Mesendoderm (in vitro differentiated cells): ENCODE data around the gene MAF.

Source experiments
- DNase-seq: peaks from one replicate; pipeline ENCODE4 v3.0.0; 2013
- H2AK5ac ChIP-seq: 2 replicates; pipeline ENCODE4 v1.6.1; 2013; ENCODE audit warnings: low read length, inconsistent platforms
- H2BK120ac ChIP-seq: 2 replicates; pipeline ENCODE4 v1.6.1; 2013; ENCODE audit warnings: low read depth, mild to moderate bottlenecking, low read length, moderate library complexity, mixed read lengths
- H2BK15ac ChIP-seq: replicated peaks from 2 replicates; pipeline ENCODE4 v1.6.1; 2013; ENCODE audit warnings: low read depth, mild to moderate bottlenecking, moderate library complexity
- H2BK5ac ChIP-seq: 2 replicates; pipeline ENCODE4 v1.6.1; 2013; ENCODE audit warnings: low read length, inconsistent platforms
- H3K18ac ChIP-seq: 2 replicates; pipeline ENCODE4 v1.6.1; 2013; ENCODE audit warnings: mild to moderate bottlenecking, low read length, mixed read lengths
- H3K23ac ChIP-seq: one replicate; pipeline ENCODE4 v1.6.1; 2013; ENCODE audit warnings: low read length
- H3K27ac ChIP-seq: 2 replicates; pipeline ENCODE4 v1.5.1; 2013; ENCODE audit warnings: low read depth, mild to moderate bottlenecking, inconsistent platforms, low read length, moderate library complexity
- H3K27me3 ChIP-seq: 2 replicates; pipeline ENCODE4 v1.6.1; 2013; ENCODE audit warnings: low read length, control low read depth, mild to moderate bottlenecking, inconsistent platforms; ENCODE audit not compliant: insufficient read depth, poor library complexity
- H3K36me3 ChIP-seq: 2 replicates; pipeline ENCODE4 v1.6.1; 2013; ENCODE audit warnings: low read length, inconsistent platforms; ENCODE audit not compliant: control insufficient read depth, insufficient read depth
- H3K4ac ChIP-seq: one replicate; pipeline ENCODE4 v1.6.1; 2013; ENCODE audit warnings: low read depth, mild to moderate bottlenecking, low read length, moderate library complexity
- H3K4me1 ChIP-seq: 2 replicates; pipeline ENCODE4 v1.6.1; 2013; ENCODE audit warnings: low read depth, low read length, inconsistent platforms; ENCODE audit not compliant: control insufficient read depth
- H3K4me2 ChIP-seq: 2 replicates; pipeline ENCODE4 v1.6.1; 2013; ENCODE audit warnings: low read length
- H3K4me3 ChIP-seq: 2 replicates; pipeline ENCODE4 v1.5.1; 2013; ENCODE audit warnings: mild to moderate bottlenecking, low read length
- H3K56ac ChIP-seq: one replicate; pipeline ENCODE4 v1.6.1; 2013; ENCODE audit warnings: low read length
- H3K79me1 ChIP-seq: 2 replicates; pipeline ENCODE4 v1.6.1; 2013; ENCODE audit warnings: low read length, inconsistent platforms
- H3K79me2 ChIP-seq: 2 replicates; pipeline ENCODE4 v1.6.1; 2013; ENCODE audit warnings: mild to moderate bottlenecking, low read length; ENCODE audit not compliant: control insufficient read depth, insufficient read depth
- H3K9ac ChIP-seq: 2 replicates; pipeline ENCODE4 v1.6.1; 2013; ENCODE audit warnings: low read length, inconsistent platforms
- H4K5ac ChIP-seq: one replicate; pipeline ENCODE4 v1.6.1; 2013; ENCODE audit warnings: low read length
- H4K8ac ChIP-seq: one replicate; pipeline ENCODE4 v1.6.1; 2013; ENCODE audit warnings: low read depth, mild to moderate bottlenecking, control low read depth, low read length, moderate library complexity
- WGBS: extraction: QIAGEN DNeasy Blood & Tissue Kit; methylation state at CpG from one replicate; pipeline ENCODE4 v1.1.7; 2013; ENCODE audit warnings: low lambda C conversion rate, missing lambda C conversion rate; ENCODE audit not compliant: insufficient coverage; ENCODE audit errors: extremely low coverage; 5-methylcytosine and 5-hydroxymethylcytosine counted together

MAF gene

DNA sequence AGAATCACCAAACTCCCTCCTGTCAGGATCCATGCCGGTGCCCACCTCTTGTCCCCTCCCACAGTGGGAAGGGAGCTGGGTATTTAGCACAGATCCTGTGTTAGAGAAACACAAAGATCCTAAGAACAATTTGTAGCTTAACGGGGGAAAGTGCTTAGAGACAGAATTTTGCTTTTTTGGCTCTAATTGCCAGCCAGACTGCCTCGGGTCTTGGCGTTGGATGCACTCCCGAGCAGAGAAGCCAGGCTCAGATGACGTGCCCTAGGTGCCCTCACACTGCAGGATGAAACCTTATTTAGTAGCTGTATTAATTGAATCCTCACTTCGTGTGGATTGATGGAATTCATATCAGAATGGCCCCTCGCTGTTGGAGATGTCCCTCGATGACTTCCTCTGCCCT is 22.5 kb upstream of the MAF start:
- H3K18ac ChIP-seq, result no peak overlapping the region
- H3K4me2 ChIP-seq, result no peak overlapping the region
- H4K5ac ChIP-seq, result no peak overlapping the region
- no peaks in the 10 kb centered on the region for H3K27me3 ChIP-seq
- WGBS, result no CpG with 5 or more reads among the region's 9 CpGs
- no peak overlapping the region for H3K9ac ChIP-seq
- no peak overlapping the region for H3K23ac ChIP-seq
- DNase-seq, result no peak
- no peak overlapping the region for H3K4me3 ChIP-seq
- H2BK120ac ChIP-seq, result no peak overlapping the region
- H3K4ac ChIP-seq, result no peak overlapping the region
- no peaks in the 10 kb centered on the region for H3K4me1 ChIP-seq
- no peak overlapping the region for H2AK5ac ChIP-seq
- H3K36me3 ChIP-seq, result no peaks in the 10 kb centered on the region
- no peak overlapping the region for H3K56ac ChIP-seq
- H2BK5ac ChIP-seq, result no peak overlapping the region
- H3K79me2 ChIP-seq, result no peaks in the 10 kb centered on the region
- no peak overlapping the region for H3K27ac ChIP-seq
- no peak overlapping the region for H2BK15ac ChIP-seq
- no peak overlapping the region for H4K8ac ChIP-seq
- no peaks in the 10 kb centered on the region for H3K79me1 ChIP-seq

DNA sequence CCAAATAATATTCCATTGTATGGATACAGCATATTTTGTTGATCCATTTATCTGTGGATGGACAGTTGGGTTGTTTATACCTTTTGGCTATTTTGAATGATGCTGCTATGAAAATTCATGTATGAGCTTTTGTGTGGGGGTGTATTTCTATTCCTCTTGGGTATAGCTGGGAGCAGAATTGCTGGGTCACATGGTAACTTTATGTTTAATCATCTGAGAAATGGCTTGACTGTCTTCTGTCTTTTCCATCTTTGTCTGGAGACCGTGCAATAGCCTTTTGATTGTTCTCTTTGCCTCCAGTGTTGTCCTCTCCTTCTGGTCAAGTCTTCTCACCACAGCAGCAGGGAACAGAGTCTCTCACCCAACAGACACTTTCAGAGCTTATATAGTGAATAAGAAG is 20.5 kb upstream of the MAF start:
- Histone ChIP-seq H3K4me2 (no peak overlapping the region), H3K79me2 (no peaks in the 10 kb centered on the region), H3K18ac (no peak overlapping the region), H2BK120ac (no peak overlapping the region), H3K27me3 (no peaks in the 10 kb centered on the region), H2AK5ac (no peak overlapping the region), H3K9ac (no peak overlapping the region), H3K4ac (no peak overlapping the region), H2BK5ac (no peak overlapping the region), H4K5ac (no peak overlapping the region), H3K4me1 (no peaks in the 10 kb centered on the region), H3K4me3 (no peak overlapping the region), H3K36me3 (no peaks in the 10 kb centered on the region), H2BK15ac (no peak overlapping the region), H3K27ac (no peak overlapping the region), H3K56ac (no peak overlapping the region), H3K23ac (no peak overlapping the region), H3K79me1 (no peaks in the 10 kb centered on the region), H4K8ac (no peak overlapping the region)
- DNase-seq, result no peak
- WGBS, result no CpG with 5 or more reads among the region's 1 CpG

DNA sequence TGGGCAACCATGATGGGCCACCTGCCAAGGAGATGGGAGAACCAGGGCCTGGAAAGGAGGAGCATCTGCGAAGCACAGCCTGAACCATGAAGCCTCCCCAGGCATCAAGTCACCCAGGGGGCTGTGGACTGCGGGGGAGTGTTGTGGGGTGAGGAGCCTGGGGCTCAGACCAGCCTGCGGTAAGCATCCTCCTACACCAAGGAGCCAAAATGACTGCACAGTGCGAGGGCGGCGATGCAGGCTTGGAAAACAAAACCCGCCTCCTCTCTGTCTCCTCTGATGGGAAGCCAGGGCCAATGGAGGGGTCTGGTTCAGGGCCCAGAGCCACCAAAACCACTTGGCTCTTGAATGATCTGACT is 18.1 kb upstream of the MAF start:
- no peaks in the 10 kb centered on the region for H3K27me3 ChIP-seq
- H3K4ac ChIP-seq, result no peak overlapping the region
- no peak overlapping the region for H3K18ac ChIP-seq
- H3K27ac ChIP-seq, result no peak overlapping the region
- H3K23ac ChIP-seq, result no peak overlapping the region
- H3K4me3 ChIP-seq, result no peak overlapping the region
- H2BK5ac ChIP-seq, result no peak overlapping the region
- H2AK5ac ChIP-seq, result no peak overlapping the region
- DNase-seq, result no peak
- H3K79me1 ChIP-seq, result no peaks in the 10 kb centered on the region
- no peaks in the 10 kb centered on the region for H3K79me2 ChIP-seq
- no peak overlapping the region for H3K56ac ChIP-seq
- H2BK15ac ChIP-seq, result no peak overlapping the region
- no CpG with 5 or more reads among the region's 7 CpGs for WGBS
- H2BK120ac ChIP-seq, result no peak overlapping the region
- H4K8ac ChIP-seq, result no peak overlapping the region
- H3K4me2 ChIP-seq, result no peak overlapping the region
- no peaks in the 10 kb centered on the region for H3K36me3 ChIP-seq
- H3K9ac ChIP-seq, result no peak overlapping the region
- no peak overlapping the region for H4K5ac ChIP-seq
- no peaks in the 10 kb centered on the region for H3K4me1 ChIP-seq

DNA sequence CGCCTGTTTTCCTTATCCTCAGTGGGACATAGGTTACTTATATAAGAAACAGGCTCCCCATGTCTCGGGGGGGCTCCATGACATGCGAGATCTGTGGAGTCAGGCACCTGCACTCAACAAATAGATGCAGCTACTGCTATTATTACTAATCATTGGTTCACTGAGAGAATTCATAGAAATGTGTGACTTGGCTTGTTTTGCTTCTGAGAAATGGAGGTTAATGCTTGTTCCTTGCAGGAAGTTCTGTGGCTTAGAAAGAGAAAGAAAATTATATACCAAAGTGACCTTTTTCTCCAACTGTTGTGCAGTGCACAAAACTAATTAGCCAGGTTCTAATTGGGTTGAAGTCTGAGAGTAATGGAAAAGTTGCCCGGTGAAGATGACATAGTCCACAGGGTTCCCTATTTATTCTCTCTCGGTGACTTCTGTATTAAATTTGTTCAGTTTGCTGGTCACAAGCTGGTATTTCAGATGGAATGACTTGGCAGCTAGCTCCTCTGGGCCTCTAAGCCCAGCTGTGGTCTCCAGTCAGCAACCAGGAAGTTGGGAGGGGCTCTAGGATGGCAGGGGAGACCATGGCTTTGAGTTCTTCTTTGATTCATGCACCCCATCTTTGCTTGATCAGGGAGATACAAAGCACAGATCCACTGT is 17.6 kb upstream of the MAF start:
- Histone ChIP-seq H3K4ac (no peak overlapping the region), H3K4me3 (no peak overlapping the region), H3K27ac (no peak overlapping the region), H3K27me3 (no peaks in the 10 kb centered on the region), H3K36me3 (no peaks in the 10 kb centered on the region), H3K23ac (no peak overlapping the region), H3K4me2 (no peak overlapping the region), H4K8ac (no peak overlapping the region), H3K4me1 (no peaks in the 10 kb centered on the region), H3K18ac (no peak overlapping the region), H3K79me1 (no peaks in the 10 kb centered on the region), H3K79me2 (no peaks in the 10 kb centered on the region), H3K9ac (no peak overlapping the region), H2AK5ac (no peak overlapping the region), H2BK5ac (no peak overlapping the region), H2BK120ac (no peak overlapping the region), H2BK15ac (no peak overlapping the region), H4K5ac (no peak overlapping the region), H3K56ac (no peak overlapping the region)
- WGBS, result no CpG with 5 or more reads among the region's 5 CpGs
- no peak for DNase-seq

DNA sequence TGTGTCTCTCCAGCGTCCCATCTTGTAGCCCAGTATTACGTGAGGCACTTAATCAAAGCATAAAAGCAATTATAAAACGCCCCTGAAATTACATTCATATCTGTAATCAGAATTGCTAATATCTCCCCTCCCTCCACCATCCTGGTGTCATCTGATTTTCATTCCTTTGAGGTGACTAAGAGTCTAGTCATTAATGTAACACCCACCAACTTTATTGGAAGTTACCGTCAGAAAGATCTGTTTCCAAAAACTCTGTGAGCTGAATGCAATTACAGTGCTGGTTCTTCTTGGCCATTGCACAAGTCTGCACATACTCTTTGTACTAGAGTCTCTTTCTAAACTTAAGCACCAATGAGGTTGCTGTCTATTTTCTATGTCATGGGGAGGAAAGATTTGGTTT is 12.5 kb upstream of the MAF start:
- no peak overlapping the region for H3K4me3 ChIP-seq
- no peaks in the 10 kb centered on the region for H3K4me1 ChIP-seq
- no peak overlapping the region for H3K18ac ChIP-seq
- H2BK120ac ChIP-seq, result no peak overlapping the region
- no CpG with 5 or more reads among the region's 4 CpGs for WGBS
- no peak overlapping the region for H2BK5ac ChIP-seq
- H3K4me2 ChIP-seq, result no peak overlapping the region
- H3K27ac ChIP-seq, result no peak overlapping the region
- no peaks in the 10 kb centered on the region for H3K79me2 ChIP-seq
- H3K9ac ChIP-seq, result no peak overlapping the region
- H3K36me3 ChIP-seq, result no peaks in the 10 kb centered on the region
- DNase-seq, result no peak
- no peaks in the 10 kb centered on the region for H3K79me1 ChIP-seq
- H4K8ac ChIP-seq, result no peak overlapping the region
- no peak overlapping the region for H2BK15ac ChIP-seq
- H4K5ac ChIP-seq, result no peak overlapping the region
- H3K27me3 ChIP-seq, result no peaks in the 10 kb centered on the region
- no peak overlapping the region for H3K56ac ChIP-seq
- H3K23ac ChIP-seq, result no peak overlapping the region
- H3K4ac ChIP-seq, result no peak overlapping the region
- H2AK5ac ChIP-seq, result no peak overlapping the region

DNA sequence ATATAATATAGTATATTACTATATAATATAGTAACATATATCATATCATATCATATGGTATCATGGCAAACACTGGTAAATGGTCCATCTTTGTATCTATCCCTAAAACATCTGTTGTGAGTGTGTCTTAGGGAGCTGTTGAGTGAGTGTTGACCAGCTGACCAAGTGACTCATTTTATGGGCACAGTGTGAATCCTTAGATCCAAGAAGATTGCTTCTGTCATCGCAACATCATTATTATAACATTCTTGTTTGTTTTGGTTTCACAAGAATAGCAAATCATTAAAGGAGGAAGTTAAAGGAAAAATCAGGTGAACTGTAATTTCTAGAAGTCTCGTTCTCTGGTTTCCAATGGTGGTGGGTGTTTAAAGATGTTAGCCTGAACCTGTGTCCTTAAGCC is 11.7 kb upstream of the MAF start:
- Histone ChIP-seq H3K27ac (no peak overlapping the region), H2AK5ac (no peak overlapping the region), H2BK15ac (no peak overlapping the region), H2BK5ac (no peak overlapping the region), H3K9ac (no peak overlapping the region), H3K79me2 (no peaks in the 10 kb centered on the region), H3K23ac (no peak overlapping the region), H3K56ac (no peak overlapping the region), H4K8ac (no peak overlapping the region), H3K18ac (no peak overlapping the region), H3K4me1 (peaks cover 4% of the 10 kb centered on the region), H3K36me3 (no peaks in the 10 kb centered on the region), H3K4ac (no peak overlapping the region), H3K4me2 (no peak overlapping the region), H3K27me3 (no peaks in the 10 kb centered on the region), H2BK120ac (no peak overlapping the region), H4K5ac (no peak overlapping the region), H3K4me3 (no peak overlapping the region), H3K79me1 (no peaks in the 10 kb centered on the region)
- WGBS, result no CpG with 5 or more reads among the region's 2 CpGs
- no peak for DNase-seq
